ES-I3 (cell line): ENCODE results near the gene USP38.
"Not testable (repeated sequence)": the region's sequence is repeated elsewhere in the genome, so short reads cannot be mapped to it uniquely, and the experiment has no call there.

Experiments
- H3K36me3 ChIP-seq: 2 replicates; pipeline ENCODE4 v1.6.1; 2013; ENCODE audit warnings: mild to moderate bottlenecking, low read length, control low read depth, moderate library complexity; ENCODE audit not compliant: insufficient read depth
- H3K4me1 ChIP-seq: 2 replicates; pipeline ENCODE4 v1.6.1; 2013; ENCODE audit warnings: mild to moderate bottlenecking, control low read depth, low read length; ENCODE audit not compliant: insufficient read depth
- H3K9ac ChIP-seq: 2 replicates; pipeline ENCODE4 v1.6.1; 2013; ENCODE audit warnings: low read depth, mild to moderate bottlenecking, low read length, moderate library complexity
- H3K9me3 ChIP-seq: 2 replicates; pipeline ENCODE4 v1.6.1; 2013; ENCODE audit warnings: mild to moderate bottlenecking, low read length, moderate library complexity; ENCODE audit not compliant: control insufficient read depth, insufficient read depth

The USP38 gene, protein sequence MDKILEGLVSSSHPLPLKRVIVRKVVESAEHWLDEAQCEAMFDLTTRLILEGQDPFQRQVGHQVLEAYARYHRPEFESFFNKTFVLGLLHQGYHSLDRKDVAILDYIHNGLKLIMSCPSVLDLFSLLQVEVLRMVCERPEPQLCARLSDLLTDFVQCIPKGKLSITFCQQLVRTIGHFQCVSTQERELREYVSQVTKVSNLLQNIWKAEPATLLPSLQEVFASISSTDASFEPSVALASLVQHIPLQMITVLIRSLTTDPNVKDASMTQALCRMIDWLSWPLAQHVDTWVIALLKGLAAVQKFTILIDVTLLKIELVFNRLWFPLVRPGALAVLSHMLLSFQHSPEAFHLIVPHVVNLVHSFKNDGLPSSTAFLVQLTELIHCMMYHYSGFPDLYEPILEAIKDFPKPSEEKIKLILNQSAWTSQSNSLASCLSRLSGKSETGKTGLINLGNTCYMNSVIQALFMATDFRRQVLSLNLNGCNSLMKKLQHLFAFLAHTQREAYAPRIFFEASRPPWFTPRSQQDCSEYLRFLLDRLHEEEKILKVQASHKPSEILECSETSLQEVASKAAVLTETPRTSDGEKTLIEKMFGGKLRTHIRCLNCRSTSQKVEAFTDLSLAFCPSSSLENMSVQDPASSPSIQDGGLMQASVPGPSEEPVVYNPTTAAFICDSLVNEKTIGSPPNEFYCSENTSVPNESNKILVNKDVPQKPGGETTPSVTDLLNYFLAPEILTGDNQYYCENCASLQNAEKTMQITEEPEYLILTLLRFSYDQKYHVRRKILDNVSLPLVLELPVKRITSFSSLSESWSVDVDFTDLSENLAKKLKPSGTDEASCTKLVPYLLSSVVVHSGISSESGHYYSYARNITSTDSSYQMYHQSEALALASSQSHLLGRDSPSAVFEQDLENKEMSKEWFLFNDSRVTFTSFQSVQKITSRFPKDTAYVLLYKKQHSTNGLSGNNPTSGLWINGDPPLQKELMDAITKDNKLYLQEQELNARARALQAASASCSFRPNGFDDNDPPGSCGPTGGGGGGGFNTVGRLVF

GRCh38 chr4:143184503-143185252, at the start of gene USP38:
USP38 (plus strand) TSS chr4:143184917; CDS start chr4:143185451, 534 bp downstream.
- Histone ChIP-seq H3K36me3 (no peaks in the 10 kb centered on the region), H3K4me1 (no peaks in the 10 kb centered on the region; the same call in 1 of the 2 replicates), H3K9me3 (no peaks in the 10 kb centered on the region), H3K9ac (peak within 1 kb of the TSS; percentile 84)

DNA sequence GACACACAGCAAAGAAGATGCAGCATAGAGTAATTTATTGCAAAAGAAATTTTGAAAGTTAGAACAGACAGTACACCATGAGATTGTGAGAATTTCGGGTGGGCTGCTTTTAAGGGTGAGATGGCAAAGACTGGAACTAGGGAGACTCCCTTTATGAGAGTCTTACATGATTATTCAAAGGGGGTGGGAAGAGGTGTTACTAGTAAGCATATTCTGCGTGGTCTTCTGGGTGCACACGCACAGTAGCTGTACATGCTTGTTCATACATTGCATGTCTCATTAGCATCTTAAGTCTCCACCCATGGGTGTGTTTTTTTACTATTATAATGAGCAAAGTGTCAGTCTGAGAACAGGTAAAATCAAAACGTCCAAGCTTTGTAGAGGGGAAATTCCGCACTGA, 49.4 kb upstream of the USP38 start:
- Histone ChIP-seq H3K4me1 (no peaks in the 10 kb centered on the region), H3K9ac (no peak overlapping the region), H3K36me3 (no peaks in the 10 kb centered on the region), H3K9me3 (no peaks in the 10 kb centered on the region)

DNA sequence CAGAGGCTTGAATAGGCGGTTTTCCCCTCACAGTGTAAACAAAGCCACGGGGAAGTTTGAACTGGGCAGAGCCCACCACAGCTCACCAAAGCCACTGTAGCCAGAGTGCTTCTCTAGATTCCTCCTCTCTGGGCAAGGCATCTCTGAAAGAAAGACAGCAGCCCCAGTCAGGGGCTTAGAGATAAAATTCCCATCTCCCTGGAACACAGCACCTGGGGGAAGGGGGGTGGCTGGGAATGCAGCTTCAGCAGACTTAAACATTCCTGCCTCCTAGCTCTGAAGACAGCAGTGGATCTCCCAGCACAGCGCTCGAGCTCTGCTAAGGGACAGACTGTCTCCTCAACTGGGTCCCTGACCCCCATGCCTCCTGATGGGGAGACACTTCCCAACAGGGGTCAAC, 44.0 kb upstream of the USP38 start:
- no peak overlapping the region for H3K9ac ChIP-seq

GRCh38 chr4:143148521-143148920, 36.2 kb upstream of the USP38 start:
- Histone ChIP-seq H3K9ac (no peak overlapping the region), H3K9me3 (peaks cover 2% of the 10 kb centered on the region; the same call in 1 of the 2 replicates), H3K4me1 (no peaks in the 10 kb centered on the region), H3K36me3 (no peaks in the 10 kb centered on the region)

More for the DNA sequence above, 44.0 kb upstream of the USP38 start:
- Histone ChIP-seq H3K36me3 (no peaks in the 10 kb centered on the region), H3K4me1 (no peaks in the 10 kb centered on the region), H3K9me3 (no peaks in the 10 kb centered on the region)

GRCh38 chr4:143156853-143157252, 27.9 kb upstream of the USP38 start:
- H3K36me3 ChIP-seq, result no peaks in the 10 kb centered on the region
- no peak overlapping the region for H3K9ac ChIP-seq
- no peaks in the 10 kb centered on the region for H3K4me1 ChIP-seq
- H3K9me3 ChIP-seq, result peaks cover 2% of the 10 kb centered on the region; the same call in 1 of the 2 replicates

DNA sequence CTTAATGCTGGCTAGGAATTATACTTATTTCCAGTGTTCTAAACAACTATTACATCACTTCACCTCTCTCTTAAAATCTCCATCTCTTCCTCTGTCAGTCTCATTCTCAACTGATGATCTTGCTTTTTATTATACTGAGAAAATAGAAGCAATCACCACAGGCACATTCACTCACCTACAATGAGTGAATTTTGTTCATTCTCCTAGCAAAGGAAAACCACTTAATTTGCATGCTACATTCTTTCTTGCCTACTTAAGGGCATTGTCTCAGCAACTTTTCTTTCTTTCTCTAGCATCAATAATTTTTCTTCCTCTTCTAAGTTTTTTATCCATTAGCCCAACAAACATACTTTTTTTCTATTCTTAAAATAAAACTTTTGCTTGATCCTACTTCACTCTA, 21.1 kb upstream of the USP38 start:
- H3K4me1 ChIP-seq, result no peaks in the 10 kb centered on the region
- no peak overlapping the region for H3K9ac ChIP-seq
- H3K9me3 ChIP-seq, result no peaks in the 10 kb centered on the region
- H3K36me3 ChIP-seq, result no peaks in the 10 kb centered on the region

- not testable (repeated sequence) for H3K36me3 ChIP-seq, H3K9me3 ChIP-seq, H3K4me1 ChIP-seq, H3K9ac ChIP-seq
These were observed 18.0 kb upstream of the USP38 start for GRCh38 chr4:143166722-143167121.

- Histone ChIP-seq H3K9me3 (peaks cover 10% of the 10 kb centered on the region; the same call in 1 of the 2 replicates), H3K9ac (no peak overlapping the region), H3K36me3 (no peaks in the 10 kb centered on the region), H3K4me1 (no peaks in the 10 kb centered on the region)
These were observed 5.8 kb upstream of the USP38 start for GRCh38 chr4:143178923-143179322.

- Histone ChIP-seq H3K9me3 (no peaks in the 10 kb centered on the region), H3K36me3 (no peaks in the 10 kb centered on the region), H3K9ac (peak overlapping the region; percentile 84), H3K4me1 (no peaks in the 10 kb centered on the region; the same call in 1 of the 2 replicates)
These were observed 1.1 kb upstream of the USP38 start for GRCh38 chr4:143183513-143184216.

- Histone ChIP-seq H3K9me3 (no peaks in the 10 kb centered on the region), H3K36me3 (no peaks in the 10 kb centered on the region), H3K9ac (peak overlapping the region; percentile 84), H3K4me1 (no peaks in the 10 kb centered on the region; the same call in 1 of the 2 replicates)
These were observed 557 bp upstream of the USP38 start for GRCh38 chr4:143184217-143184502.

- peak overlapping the region; percentile 76 for H3K9ac ChIP-seq
- no peaks in the 10 kb centered on the region for H3K9me3 ChIP-seq
- H3K36me3 ChIP-seq, result no peaks in the 10 kb centered on the region
- H3K4me1 ChIP-seq, result no peaks in the 10 kb centered on the region; the same call in 1 of the 2 replicates
These were observed 763 bp downstream of the USP38 start for GRCh38 chr4:143185253-143186107.

GRCh38 chr4:143186212-143186611, 1.5 kb downstream of the USP38 start:
- no peaks in the 10 kb centered on the region for H3K9me3 ChIP-seq
- no peaks in the 10 kb centered on the region; the same call in 1 of the 2 replicates for H3K4me1 ChIP-seq
- peak overlapping the region; percentile 76 for H3K9ac ChIP-seq
- no peaks in the 10 kb centered on the region for H3K36me3 ChIP-seq

DNA sequence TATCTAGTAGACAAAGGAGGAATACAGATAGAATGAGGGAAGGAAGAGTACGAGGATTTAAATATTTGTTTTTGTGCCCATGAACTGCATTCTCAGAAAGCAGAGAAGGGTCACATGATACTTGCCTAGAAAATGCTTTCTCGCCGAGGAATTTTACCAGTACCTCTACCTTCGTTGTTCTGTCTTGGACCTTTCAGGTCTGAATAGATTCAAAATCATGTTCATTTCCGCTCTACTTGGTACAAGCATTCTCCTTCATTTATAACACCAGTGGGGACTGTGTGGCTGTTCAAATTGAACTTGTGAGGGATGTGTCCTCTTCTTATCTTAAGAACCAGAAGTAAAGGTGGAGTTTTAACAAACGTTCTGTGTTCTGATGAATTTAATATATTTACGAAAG, 1.9 kb downstream of the USP38 start:
- no peaks in the 10 kb centered on the region for H3K9me3 ChIP-seq
- no peaks in the 10 kb centered on the region; the same call in 1 of the 2 replicates for H3K4me1 ChIP-seq
- no peaks in the 10 kb centered on the region for H3K36me3 ChIP-seq
- H3K9ac ChIP-seq, result peak overlapping the region; percentile 76
